Measurements from ENCODE around the gene SND1. TPM values are rescaled to one million over a fixed set of nuclear protein-coding genes. Genes with fewer than 3 reads are reported as not detected.
A peak's percentile ranks its signal among the peaks of the same experiment; 100 is the strongest.

SND1 gene
- total RNA-seq, 1 experiment from 2014 or later, result 106 TPM

DNA sequence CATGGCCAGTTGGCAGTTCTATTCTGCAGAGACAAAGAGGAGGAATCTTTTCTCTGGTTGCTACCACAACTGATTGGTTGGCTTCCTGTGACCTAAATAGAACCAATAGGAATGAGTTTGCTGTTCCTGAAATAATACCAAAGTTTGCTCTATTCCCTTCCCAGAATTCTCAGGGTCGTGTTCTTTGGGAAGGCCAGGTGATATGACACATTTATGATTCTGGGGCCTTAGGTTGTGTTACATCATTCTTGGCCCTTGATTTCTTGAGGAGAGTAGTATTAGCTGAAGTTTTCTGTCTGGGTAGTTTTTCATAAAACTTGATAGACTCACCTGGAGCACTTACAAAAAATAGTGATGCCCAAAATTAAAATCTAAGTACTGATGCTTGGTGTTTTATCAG, 207.3 kb downstream of the SND1 start:
- in situ Hi-C loops (cut with HindIII; ENCODE audit: low pct_unique_long_range_greater_than_20kb, low sequenced_read_pairs), result no loop called here

DNA sequence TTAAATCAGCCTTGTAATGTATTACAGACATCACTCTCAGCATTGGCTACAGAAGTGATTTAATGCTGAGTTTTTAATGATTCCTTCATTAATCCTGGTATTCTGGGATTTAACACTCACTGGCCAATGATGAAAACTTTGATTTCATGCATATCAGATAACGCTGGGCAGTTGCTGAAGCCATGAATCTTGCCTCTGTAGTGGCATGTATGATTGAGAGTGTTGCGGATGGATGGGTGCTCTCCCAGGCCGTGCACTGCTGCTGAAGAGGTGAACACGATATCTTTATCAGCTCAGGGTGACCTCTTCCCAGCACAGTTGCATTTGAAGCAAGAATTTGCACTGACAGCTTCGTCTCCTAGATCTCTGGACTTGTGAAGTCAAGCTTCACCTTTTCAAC, 210.5 kb downstream of the SND1 start:
- in situ Hi-C loops (cut with HindIII; ENCODE audit: low pct_unique_long_range_greater_than_20kb, low sequenced_read_pairs), result no loop called here

More for the DNA sequence above, 207.3 kb downstream of the SND1 start:
- no peak for DNase-seq (ENCODE audit: low read depth)

DNA sequence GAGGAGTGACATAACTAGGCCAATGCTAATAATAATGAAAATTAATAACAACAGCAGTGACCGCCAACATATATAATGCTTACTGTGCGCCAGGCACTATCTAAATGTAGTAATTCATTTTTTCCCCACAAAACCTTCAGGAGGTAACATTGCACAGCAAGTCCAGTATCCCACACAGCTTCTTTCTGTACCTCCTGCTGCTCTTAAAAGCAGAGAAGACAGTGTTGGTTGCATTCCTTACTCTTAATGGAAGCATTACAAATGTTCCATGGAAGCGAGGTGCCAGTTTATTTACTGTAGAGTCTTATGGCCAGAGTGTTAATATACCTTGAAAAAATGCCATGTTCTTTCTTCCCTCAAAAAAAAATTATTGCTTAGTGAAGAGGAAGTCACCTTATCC, 211.1 kb downstream of the SND1 start:
- in situ Hi-C loops (cut with HindIII; ENCODE audit: low pct_unique_long_range_greater_than_20kb, low sequenced_read_pairs), result no loop called here
- DNase-seq (ENCODE audit: low read depth), result no peak

More for the DNA sequence above, 210.5 kb downstream of the SND1 start:
- no peak for DNase-seq (ENCODE audit: low read depth)

DNA sequence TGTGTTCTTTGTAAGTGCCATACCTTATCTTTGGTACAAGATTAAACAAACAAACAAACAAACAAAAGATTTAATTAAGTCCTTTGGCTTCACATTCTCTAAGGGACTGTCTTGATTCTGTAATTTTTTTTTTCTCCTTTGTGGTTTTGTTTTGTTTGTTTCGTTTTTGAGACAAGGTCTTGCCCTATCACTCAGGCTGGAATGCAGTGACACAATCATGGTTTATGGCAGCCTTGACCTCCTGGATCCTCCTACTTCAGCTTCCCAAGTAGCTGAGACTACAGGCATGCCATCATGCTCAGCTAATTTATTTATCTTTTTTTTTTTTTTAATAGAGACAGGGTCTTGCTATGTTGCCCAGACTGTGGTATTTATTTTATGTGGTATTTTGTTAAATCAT, 213.5 kb downstream of the SND1 start:
- in situ Hi-C loops (cut with HindIII; ENCODE audit: low pct_unique_long_range_greater_than_20kb, low sequenced_read_pairs), result no loop called here
- peak; percentile 65 for DNase-seq (ENCODE audit: low read depth)

DNA sequence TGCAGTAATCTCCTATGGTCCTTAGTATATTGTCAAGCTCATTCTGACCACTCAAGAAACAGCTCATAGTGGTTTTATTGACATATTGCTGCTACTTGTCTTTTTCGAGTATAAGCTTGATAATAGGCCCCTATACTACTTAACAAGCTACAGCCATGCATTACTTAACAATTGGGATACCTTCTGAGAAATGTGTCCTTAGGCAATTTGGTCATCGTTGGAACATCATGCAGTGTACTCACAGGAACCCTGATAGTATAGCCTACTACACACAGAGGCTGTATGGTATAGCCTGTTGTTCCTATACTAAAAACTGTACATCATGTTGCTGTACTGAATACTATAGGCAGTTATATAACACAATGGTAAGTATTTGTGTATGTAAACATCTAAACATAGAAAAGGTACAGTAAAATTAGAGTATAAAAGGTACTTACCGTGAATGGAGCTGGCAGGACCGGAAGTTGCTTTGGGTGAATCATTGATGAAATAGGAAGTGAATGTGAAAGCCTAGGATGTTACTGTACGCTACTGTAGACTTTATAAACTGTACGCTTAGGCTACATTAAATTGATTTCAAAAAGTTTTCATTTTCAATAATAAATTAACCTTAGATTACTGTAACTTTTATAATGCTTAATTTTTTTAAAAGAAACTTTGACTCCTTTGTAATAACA, 218.4 kb downstream of the SND1 start:
- in situ Hi-C loops (cut with HindIII; ENCODE audit: low pct_unique_long_range_greater_than_20kb, low sequenced_read_pairs), result no loop called here

DNA sequence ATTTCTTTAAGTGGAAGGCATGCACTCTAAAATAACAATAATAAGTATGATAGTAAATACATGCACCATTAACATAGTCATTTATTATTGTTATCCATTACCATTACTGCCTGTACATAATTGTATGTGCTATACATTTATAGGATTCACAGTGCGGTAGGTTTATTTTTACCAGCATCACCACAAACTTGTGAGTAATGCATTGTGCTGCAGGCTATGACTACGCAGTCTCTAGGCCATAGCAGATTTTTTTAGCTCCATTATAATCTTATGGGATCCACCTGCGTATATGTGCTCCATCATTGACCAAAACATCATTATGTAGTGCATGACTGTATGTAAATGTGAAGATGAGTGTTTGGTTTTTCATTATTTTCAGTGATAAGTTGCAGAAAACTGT, 219.2 kb downstream of the SND1 start:
- in situ Hi-C loops (cut with HindIII; ENCODE audit: low pct_unique_long_range_greater_than_20kb, low sequenced_read_pairs), result no loop called here
- no peak for DNase-seq (ENCODE audit: low read depth)

More for the DNA sequence above, 218.4 kb downstream of the SND1 start:
- no peak for DNase-seq (ENCODE audit: low read depth)

DNA sequence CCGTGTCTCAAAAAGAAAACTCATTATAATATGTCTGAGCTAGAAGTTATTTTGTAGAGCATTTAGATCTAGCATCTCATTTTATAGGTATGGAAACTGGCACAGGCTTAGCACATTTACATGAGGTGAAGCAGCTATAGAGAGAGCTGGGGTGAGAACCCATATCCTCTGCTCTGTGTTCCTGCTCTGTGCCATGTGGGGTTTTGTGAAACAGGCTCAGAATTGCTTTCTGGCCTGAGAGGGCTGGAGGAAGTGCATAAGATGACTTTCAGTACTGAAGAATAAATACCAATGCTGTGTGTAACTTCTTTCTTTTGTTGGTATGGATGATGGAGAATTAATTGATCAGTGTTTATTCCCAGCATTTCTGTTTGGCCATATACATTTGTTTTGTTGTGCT, 220.1 kb downstream of the SND1 start:
- DNase-seq (ENCODE audit: low read depth), result no peak
- in situ Hi-C loops (cut with HindIII; ENCODE audit: low pct_unique_long_range_greater_than_20kb, low sequenced_read_pairs), result no loop called here

DNA sequence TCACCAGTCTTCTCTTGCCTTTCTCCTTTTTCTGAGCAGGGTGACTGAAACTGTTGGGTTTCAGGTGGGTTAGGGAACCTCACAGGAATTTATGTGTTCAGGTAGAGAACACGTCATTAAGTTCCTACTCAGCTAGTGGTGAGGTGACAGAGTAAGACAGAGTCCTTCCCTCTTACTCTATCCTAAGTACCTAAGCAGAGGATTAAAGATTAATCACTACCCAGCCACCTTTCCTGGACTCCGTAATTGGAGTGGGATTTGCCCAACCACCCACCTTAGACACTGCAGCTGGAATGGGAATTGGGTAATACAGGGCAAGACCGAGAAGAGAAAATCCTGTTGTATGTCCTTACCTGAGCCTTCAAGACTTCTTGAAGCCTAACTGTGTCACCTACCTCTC, 221.2 kb downstream of the SND1 start:
- in situ Hi-C loops (cut with HindIII; ENCODE audit: low pct_unique_long_range_greater_than_20kb, low sequenced_read_pairs), result no loop called here
- no peak for DNase-seq (ENCODE audit: low read depth)

DNA sequence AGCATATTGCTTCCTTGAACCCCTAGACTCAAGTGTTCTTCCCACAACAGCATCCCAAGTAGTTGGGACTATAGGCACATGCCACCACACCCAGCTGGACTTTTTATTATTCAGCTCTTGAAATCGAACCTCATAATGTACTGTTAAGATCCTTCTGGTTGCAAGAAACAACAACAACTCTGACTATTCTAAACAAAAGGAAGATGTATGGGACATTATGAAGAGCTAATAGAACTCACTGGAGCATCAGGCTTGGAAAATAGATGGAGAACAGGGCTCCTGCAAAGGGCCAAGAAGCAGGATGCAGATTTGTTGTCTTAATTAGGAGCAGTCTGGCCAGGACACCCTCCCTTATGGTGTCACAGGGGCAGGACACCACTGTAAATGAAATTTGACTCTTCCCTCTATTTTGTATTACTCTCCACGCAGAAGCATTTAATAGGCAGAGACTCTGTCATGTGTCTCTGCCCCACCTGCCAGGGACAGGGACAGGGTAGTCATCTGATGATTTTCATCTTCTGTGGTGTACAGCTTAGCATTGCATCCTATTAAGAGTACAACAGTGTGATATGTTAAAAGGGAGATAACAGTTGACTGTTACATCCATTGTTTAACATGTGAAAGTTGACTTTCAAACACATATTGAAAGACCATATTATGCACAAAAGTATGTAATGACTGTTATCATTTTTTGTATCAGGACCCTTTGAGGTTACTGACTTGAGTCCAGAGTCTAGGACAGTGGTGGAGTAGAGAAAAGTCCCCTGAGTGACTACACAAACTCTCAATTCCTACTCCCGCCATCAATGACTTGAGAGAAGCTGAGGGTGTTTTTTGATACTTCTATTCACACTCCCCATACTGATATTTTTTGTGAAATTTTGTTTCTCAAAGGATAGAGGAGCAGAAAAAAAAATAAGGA, 222.0 kb downstream of the SND1 start:
- no peak for DNase-seq (ENCODE audit: low read depth)
- in situ Hi-C loops (cut with HindIII; ENCODE audit: low pct_unique_long_range_greater_than_20kb, low sequenced_read_pairs), result no loop called here

DNA sequence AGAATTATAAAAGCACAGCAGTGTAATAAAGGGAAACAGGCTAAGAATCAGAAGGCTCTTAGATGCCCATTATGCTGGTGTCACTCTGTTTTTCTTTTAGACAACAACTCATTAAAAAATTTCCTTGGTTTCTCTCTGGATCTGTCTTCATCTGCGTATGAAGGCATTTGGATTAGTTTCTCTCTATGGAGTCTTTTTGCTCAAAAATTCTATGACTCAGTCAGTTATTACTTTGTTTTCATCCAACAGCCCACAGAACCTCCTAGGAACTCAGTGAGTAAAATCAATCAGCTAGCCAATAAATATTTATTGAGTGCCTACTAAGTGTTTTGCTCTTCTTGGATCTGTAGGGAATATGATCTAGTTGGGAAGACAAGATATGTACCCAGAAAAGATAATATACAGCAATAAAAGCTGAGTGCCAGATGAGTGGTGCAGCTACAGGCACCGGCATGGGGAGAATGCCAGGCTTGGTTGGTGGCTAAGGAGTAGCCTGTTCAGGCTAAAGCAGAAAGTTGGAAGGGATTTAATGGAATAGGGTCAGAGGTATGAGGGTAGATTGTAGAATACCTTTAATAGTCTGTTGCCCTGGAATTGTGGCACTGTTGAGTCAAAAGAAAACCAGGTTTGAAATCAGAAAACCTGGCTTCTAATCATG, 223.1 kb downstream of the SND1 start:
- in situ Hi-C loops (cut with HindIII; ENCODE audit: low pct_unique_long_range_greater_than_20kb, low sequenced_read_pairs), result no loop called here
- no peak for DNase-seq (ENCODE audit: low read depth)

DNA sequence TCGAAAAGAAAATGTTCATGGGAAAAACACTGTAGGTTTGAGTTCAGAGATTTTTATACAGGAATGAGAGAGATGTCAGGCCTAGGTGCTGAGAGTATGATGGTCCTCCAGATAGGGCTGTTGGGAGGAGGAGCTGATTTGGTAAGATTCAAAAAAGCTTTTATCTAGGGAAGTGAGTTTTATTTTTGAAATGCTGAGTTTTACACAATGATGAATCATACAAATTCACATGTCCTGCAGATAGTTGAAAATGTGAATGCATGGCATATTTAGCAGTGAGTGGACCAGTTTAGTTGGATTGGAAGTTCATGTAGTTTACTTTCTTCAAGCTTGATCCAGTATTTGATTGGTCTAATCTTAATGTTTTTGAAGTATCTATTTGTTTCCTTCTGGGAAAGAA, 224.4 kb downstream of the SND1 start:
- no peak for DNase-seq (ENCODE audit: low read depth)
- in situ Hi-C loops (cut with HindIII; ENCODE audit: low pct_unique_long_range_greater_than_20kb, low sequenced_read_pairs), result no loop called here

DNA sequence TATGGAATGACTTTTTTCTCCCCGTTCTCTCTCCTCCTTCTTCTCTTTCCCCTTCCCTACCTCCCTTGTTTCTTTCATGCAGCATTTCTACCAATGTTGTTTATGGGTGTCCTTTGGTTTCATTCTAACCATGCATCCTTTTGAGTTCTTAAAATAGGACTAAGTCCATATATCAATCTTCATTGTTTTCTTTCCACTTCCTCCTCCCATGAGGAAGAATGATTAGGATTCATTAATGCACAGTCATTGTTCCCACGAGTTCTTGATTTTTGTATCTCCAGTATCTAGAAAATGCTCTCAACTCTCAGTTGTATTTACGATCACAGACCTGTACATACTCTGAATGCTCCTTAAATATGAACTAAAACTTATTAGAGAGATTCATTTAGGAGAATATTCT, 226.0 kb downstream of the SND1 start:
- no peak for DNase-seq (ENCODE audit: low read depth)
- in situ Hi-C loops (cut with HindIII; ENCODE audit: low pct_unique_long_range_greater_than_20kb, low sequenced_read_pairs), result no loop called here

DNA sequence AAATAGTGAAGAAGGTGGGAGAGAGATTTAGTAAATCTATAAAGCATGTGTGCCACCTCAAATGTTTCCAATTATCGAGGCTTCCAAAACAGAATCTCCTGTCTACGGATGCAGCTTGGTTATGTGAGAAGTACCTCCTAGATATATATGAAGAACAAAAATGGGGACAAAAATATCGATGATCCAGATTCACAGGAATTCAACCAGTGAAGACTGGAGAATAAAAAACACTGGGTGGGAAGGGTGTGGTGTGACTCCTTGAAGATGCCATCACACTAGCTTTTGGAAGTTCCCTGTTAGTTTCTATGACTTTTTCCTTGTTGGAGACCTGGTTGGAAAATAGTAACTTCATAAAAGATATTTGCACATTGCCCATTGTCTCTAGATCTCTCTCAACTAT, 226.8 kb downstream of the SND1 start:
- DNase-seq (ENCODE audit: low read depth), result no peak
- in situ Hi-C loops (cut with HindIII; ENCODE audit: low pct_unique_long_range_greater_than_20kb, low sequenced_read_pairs), result no loop called here

DNA sequence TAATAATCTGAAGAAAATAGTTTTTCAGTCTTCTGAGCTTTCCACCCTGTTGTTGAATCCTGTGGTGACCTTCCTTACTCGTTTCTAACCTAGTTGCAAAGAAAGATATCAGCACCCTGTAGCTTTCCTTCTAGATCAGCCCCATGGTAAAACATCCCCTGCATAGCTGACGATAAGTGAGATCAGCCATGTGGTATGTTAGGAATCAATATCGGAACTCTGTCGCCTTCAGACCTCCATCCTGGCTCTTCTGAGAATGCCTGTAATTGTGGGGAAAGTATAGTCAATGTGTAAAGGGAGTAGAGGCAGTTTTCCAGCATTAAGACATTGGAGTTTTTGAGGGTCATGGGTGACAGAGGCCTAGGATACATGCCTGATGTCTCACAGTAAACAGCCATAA, 227.4 kb downstream of the SND1 start:
- no peak for DNase-seq (ENCODE audit: low read depth)
- in situ Hi-C loops (cut with HindIII; ENCODE audit: low pct_unique_long_range_greater_than_20kb, low sequenced_read_pairs), result no loop called here

DNA sequence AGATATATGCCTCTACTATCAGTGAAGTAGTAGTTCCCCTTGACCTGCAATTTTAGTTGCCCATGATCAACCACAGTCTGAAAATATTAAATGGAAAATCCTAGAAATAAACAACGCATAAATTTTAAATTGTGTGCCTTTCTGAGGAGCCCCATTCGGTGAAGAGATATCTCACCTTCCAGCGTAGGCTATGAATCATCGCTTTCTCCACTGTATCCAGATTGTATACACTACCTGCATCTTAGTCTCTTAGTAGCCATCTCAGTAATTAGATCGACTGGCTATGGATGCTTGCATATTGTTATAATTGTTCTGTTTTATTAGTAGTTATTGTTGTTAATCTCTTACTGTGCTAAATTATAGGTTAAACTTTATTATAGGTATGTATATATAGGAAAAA, 227.9 kb downstream of the SND1 start:
- in situ Hi-C loops (cut with HindIII; ENCODE audit: low pct_unique_long_range_greater_than_20kb, low sequenced_read_pairs), result no loop called here
- DNase-seq (ENCODE audit: low read depth), result no peak

DNA sequence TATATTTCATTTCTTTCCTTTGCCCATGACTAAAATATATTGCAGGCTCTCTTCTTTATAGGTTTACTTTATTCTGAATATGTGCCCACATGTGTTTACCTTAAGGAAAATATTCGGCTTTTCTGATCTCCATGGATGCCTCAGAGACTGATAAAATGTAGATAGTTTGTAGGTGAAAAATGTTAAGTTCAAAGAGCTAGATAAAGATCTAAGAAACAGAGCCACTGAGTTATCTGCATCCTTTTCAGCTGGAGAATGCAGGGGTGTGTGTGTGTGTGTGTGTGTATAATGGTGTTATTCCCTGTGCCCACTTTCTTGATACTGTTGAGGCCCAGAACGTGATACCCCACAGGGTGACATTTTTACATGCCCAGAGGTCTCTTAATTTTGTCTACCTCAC, 228.5 kb downstream of the SND1 start:
- no peak for DNase-seq (ENCODE audit: low read depth)
- in situ Hi-C loops (cut with HindIII; ENCODE audit: low pct_unique_long_range_greater_than_20kb, low sequenced_read_pairs), result no loop called here

DNA sequence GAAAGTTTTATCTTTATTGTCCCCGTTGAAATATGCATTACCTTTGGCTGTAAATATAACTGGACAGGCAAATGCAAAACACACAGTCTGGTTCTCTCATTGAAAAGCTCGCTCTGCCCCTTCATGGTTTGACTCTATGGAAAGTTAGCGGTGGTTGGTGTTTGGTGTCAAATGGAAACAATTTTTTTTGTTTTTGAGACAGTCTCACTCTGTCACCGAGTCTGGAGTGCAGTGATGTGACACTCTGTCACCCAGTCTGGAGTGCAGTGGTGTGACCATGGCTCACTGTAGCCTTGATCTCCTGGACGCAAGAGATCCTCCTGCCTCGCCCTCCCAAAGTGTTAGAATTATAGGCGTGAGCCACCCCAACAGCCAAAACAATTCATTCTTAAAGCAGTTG, 229.6 kb downstream of the SND1 start:
- no peak for DNase-seq (ENCODE audit: low read depth)
- in situ Hi-C loops (cut with HindIII; ENCODE audit: low pct_unique_long_range_greater_than_20kb, low sequenced_read_pairs), result no loop called here

DNA sequence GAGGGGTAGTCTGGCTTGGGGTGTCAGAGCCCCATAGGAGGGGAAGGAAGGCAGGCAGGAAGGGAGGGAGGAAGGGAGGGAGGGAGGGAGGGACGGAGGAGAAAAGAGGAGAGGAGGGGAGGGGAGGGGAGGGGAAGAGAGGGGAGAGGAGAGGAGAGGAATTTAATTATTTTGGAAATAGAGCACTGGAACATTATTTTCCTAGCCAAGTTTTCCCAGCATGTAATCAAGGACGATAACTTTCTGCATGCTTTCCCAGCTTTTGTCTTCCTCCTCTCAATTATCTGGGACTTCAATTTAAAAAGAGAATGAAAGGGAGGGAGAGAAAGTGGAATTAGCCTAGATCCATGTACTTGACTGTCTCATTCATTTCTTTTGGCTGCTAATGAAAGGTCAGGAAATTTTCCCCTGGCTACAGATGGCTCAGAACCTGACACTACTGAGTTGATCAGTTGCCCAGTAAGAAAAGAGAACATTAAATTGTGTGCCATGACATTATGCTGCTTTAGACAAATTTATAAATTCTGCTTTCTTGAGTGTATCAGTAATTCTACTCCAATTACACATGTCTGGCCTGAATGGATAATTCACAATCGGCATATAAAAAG, 230.4 kb downstream of the SND1 start:
- DNase-seq (ENCODE audit: low read depth), result no peak
- in situ Hi-C loops (cut with HindIII; ENCODE audit: low pct_unique_long_range_greater_than_20kb, low sequenced_read_pairs), result no loop called here

DNA sequence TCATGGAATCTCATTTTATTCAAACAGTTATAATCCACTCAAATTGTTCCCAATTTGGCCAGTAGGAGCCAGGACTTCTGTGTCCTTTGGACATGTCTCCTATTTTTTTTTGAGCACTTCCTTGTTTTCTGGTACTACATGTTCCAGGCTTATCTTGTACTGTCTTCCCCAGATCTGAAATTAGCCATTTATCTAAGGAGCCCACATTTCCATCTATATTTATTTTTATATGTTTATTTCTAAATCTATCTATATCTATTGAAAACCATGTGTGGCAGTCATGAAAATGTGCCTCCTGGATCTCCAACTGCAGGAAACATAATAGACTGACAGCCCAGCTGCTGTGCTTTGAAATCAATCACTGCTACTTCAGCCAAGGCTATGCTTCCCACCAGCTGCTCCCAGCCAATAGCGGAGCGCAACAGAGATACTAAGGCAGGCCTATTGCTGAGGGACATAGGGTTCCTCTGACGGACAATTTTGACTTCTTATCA, 232.1 kb downstream of the SND1 start:
- DNase-seq (ENCODE audit: low read depth), result no peak
- in situ Hi-C loops (cut with HindIII; ENCODE audit: low pct_unique_long_range_greater_than_20kb, low sequenced_read_pairs), result no loop called here

All from Caki2 (cell line).